ENCODE data around the gene DMC1.
A peak's percentile ranks its signal among the peaks of the same experiment; 100 is the strongest.

DNA sequence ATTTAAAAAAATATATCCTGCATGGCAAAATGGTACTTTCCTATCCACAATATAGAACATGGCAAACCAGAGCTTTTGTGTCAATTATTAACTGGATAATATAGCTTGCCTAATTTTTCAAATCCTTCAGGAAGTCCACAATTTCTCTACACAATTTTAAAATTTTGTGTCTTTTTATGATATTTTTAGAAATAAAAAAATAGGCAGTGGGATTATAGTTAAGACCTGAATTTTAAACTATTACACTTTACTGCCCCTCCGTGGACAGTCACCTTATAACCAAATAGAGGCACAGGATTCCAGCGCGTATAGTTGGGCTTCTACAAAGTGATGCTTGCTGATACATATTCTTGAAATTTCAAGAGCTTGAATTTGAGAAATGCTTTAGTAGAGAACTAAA is 2.1 kb upstream of the DMC1 start:
- TF ChIP-seq CTCF (IDR thresholded peaks at IDR 0.05; ENCODE audit: low read length) (peak; percentile 58), EZH2phosphoT487 (IDR thresholded peaks at IDR 0.05; ENCODE audit: low read length) (no peak)
